ENCODE data around the gene KDM4B.
A peak's percentile ranks its signal among the peaks of the same experiment; 100 is the strongest.

The KDM4B gene

GRCh38 chr19:5128936-5129389, 160.1 kb downstream of the KDM4B start:
- no peak overlapping the region for H3K9ac ChIP-seq (ENCODE audit: low read depth, low read length)
- H3K4me1 ChIP-seq (ENCODE audit: control insufficient read depth, insufficient read depth, low read length), result no peaks in the 10 kb centered on the region
- no peak overlapping the region for H3K4me3 ChIP-seq (ENCODE audit: low read depth, low read length)

GRCh38 chr19:5129691-5130090, 160.8 kb downstream of the KDM4B start:
- H3K9ac ChIP-seq (ENCODE audit: low read depth, low read length), result peak overlapping the region; percentile 24
- no peaks in the 10 kb centered on the region for H3K27me3 ChIP-seq (ENCODE audit: control insufficient read depth, insufficient read depth, low read length)
- H3K9me3 ChIP-seq (ENCODE audit: control insufficient read depth, insufficient read depth, low read length), result no peaks in the 10 kb centered on the region
- H3K4me1 ChIP-seq (ENCODE audit: control insufficient read depth, insufficient read depth, low read length), result no peaks in the 10 kb centered on the region
- H3K4me3 ChIP-seq (ENCODE audit: low read depth, low read length), result no peak overlapping the region
- peaks cover 23% of the 10 kb centered on the region for H3K36me3 ChIP-seq (ENCODE audit: control insufficient read depth, insufficient read depth, low read length)

More at GRCh38 chr19:5128936-5129389, 160.1 kb downstream of the KDM4B start:
- Histone ChIP-seq H3K9me3 (ENCODE audit: control insufficient read depth, insufficient read depth, low read length) (no peaks in the 10 kb centered on the region), H3K36me3 (ENCODE audit: control insufficient read depth, insufficient read depth, low read length) (peaks cover 16% of the 10 kb centered on the region), H3K27me3 (ENCODE audit: control insufficient read depth, insufficient read depth, low read length) (no peaks in the 10 kb centered on the region)

- H3K4me3 ChIP-seq (ENCODE audit: low read depth, low read length), result no peak overlapping the region
- no peaks in the 10 kb centered on the region for H3K4me1 ChIP-seq (ENCODE audit: control insufficient read depth, insufficient read depth, low read length)
- no peaks in the 10 kb centered on the region for H3K27me3 ChIP-seq (ENCODE audit: control insufficient read depth, insufficient read depth, low read length)
- H3K36me3 ChIP-seq (ENCODE audit: control insufficient read depth, insufficient read depth, low read length), result peaks cover 19% of the 10 kb centered on the region
- H3K9ac ChIP-seq (ENCODE audit: low read depth, low read length), result peak overlapping the region; percentile 24
- H3K9me3 ChIP-seq (ENCODE audit: control insufficient read depth, insufficient read depth, low read length), result no peaks in the 10 kb centered on the region
Observed at GRCh38 chr19:5130371-5131030, 161.6 kb downstream of the KDM4B start.

- no peak overlapping the region for H3K4me3 ChIP-seq (ENCODE audit: low read depth, low read length)
- H3K9me3 ChIP-seq (ENCODE audit: control insufficient read depth, insufficient read depth, low read length), result no peaks in the 10 kb centered on the region
- peaks cover 19% of the 10 kb centered on the region for H3K36me3 ChIP-seq (ENCODE audit: control insufficient read depth, insufficient read depth, low read length)
- no peak overlapping the region for H3K9ac ChIP-seq (ENCODE audit: low read depth, low read length)
- no peaks in the 10 kb centered on the region for H3K4me1 ChIP-seq (ENCODE audit: control insufficient read depth, insufficient read depth, low read length)
- H3K27me3 ChIP-seq (ENCODE audit: control insufficient read depth, insufficient read depth, low read length), result no peaks in the 10 kb centered on the region
Observed at GRCh38 chr19:5131031-5131505, 162.2 kb downstream of the KDM4B start.

GRCh38 chr19:5131506-5132205, 162.7 kb downstream of the KDM4B start:
- H3K9me3 ChIP-seq (ENCODE audit: control insufficient read depth, insufficient read depth, low read length), result no peaks in the 10 kb centered on the region
- no peaks in the 10 kb centered on the region for H3K27me3 ChIP-seq (ENCODE audit: control insufficient read depth, insufficient read depth, low read length)
- no peak overlapping the region for H3K4me3 ChIP-seq (ENCODE audit: low read depth, low read length)
- H3K9ac ChIP-seq (ENCODE audit: low read depth, low read length), result no peak overlapping the region
- peaks cover 19% of the 10 kb centered on the region for H3K36me3 ChIP-seq (ENCODE audit: control insufficient read depth, insufficient read depth, low read length)
- H3K4me1 ChIP-seq (ENCODE audit: control insufficient read depth, insufficient read depth, low read length), result no peaks in the 10 kb centered on the region

GRCh38 chr19:5132206-5132560, 163.3 kb downstream of the KDM4B start:
- Histone ChIP-seq H3K4me3 (ENCODE audit: low read depth, low read length) (no peak overlapping the region), H3K9me3 (ENCODE audit: control insufficient read depth, insufficient read depth, low read length) (no peaks in the 10 kb centered on the region), H3K9ac (ENCODE audit: low read depth, low read length) (no peak overlapping the region), H3K36me3 (ENCODE audit: control insufficient read depth, insufficient read depth, low read length) (peaks cover 24% of the 10 kb centered on the region), H3K27me3 (ENCODE audit: control insufficient read depth, insufficient read depth, low read length) (no peaks in the 10 kb centered on the region), H3K4me1 (ENCODE audit: control insufficient read depth, insufficient read depth, low read length) (no peaks in the 10 kb centered on the region)

GRCh38 chr19:5132698-5133651, 164.1 kb downstream of the KDM4B start:
- H3K9ac ChIP-seq (ENCODE audit: low read depth, low read length), result no peak overlapping the region
- no peaks in the 10 kb centered on the region for H3K4me1 ChIP-seq (ENCODE audit: control insufficient read depth, insufficient read depth, low read length)
- peaks cover 32% of the 10 kb centered on the region for H3K36me3 ChIP-seq (ENCODE audit: control insufficient read depth, insufficient read depth, low read length)
- H3K4me3 ChIP-seq (ENCODE audit: low read depth, low read length), result no peak overlapping the region
- H3K9me3 ChIP-seq (ENCODE audit: control insufficient read depth, insufficient read depth, low read length), result no peaks in the 10 kb centered on the region
- no peaks in the 10 kb centered on the region for H3K27me3 ChIP-seq (ENCODE audit: control insufficient read depth, insufficient read depth, low read length)

GRCh38 chr19:5133986-5134595, 165.2 kb downstream of the KDM4B start:
- Histone ChIP-seq H3K36me3 (ENCODE audit: control insufficient read depth, insufficient read depth, low read length) (peaks cover 38% of the 10 kb centered on the region), H3K27me3 (ENCODE audit: control insufficient read depth, insufficient read depth, low read length) (no peaks in the 10 kb centered on the region), H3K9ac (ENCODE audit: low read depth, low read length) (no peak overlapping the region), H3K4me3 (ENCODE audit: low read depth, low read length) (no peak overlapping the region), H3K9me3 (ENCODE audit: control insufficient read depth, insufficient read depth, low read length) (no peaks in the 10 kb centered on the region), H3K4me1 (ENCODE audit: control insufficient read depth, insufficient read depth, low read length) (no peaks in the 10 kb centered on the region)

- H3K4me3 ChIP-seq (ENCODE audit: low read depth, low read length), result no peak overlapping the region
- no peaks in the 10 kb centered on the region for H3K9me3 ChIP-seq (ENCODE audit: control insufficient read depth, insufficient read depth, low read length)
- H3K9ac ChIP-seq (ENCODE audit: low read depth, low read length), result no peak overlapping the region
- H3K36me3 ChIP-seq (ENCODE audit: control insufficient read depth, insufficient read depth, low read length), result peaks cover 41% of the 10 kb centered on the region
- H3K27me3 ChIP-seq (ENCODE audit: control insufficient read depth, insufficient read depth, low read length), result no peaks in the 10 kb centered on the region
- no peaks in the 10 kb centered on the region for H3K4me1 ChIP-seq (ENCODE audit: control insufficient read depth, insufficient read depth, low read length)
Observed at GRCh38 chr19:5134691-5135090, 165.8 kb downstream of the KDM4B start.

- Histone ChIP-seq H3K9ac (ENCODE audit: low read depth, low read length) (no peak overlapping the region), H3K4me3 (ENCODE audit: low read depth, low read length) (no peak overlapping the region), H3K36me3 (ENCODE audit: control insufficient read depth, insufficient read depth, low read length) (peaks cover 47% of the 10 kb centered on the region), H3K4me1 (ENCODE audit: control insufficient read depth, insufficient read depth, low read length) (no peaks in the 10 kb centered on the region), H3K9me3 (ENCODE audit: control insufficient read depth, insufficient read depth, low read length) (no peaks in the 10 kb centered on the region), H3K27me3 (ENCODE audit: control insufficient read depth, insufficient read depth, low read length) (no peaks in the 10 kb centered on the region)
Observed at GRCh38 chr19:5136073-5136855, 167.4 kb downstream of the KDM4B start.
